CD8-positive, alpha-beta memory T cell (primary cell): ENCODE data around the gene ASXL2. TPM values are rescaled to one million over a fixed set of nuclear protein-coding genes. Genes with fewer than 3 reads are reported as not detected.
A peak's percentile ranks its signal among the peaks of the same experiment; 100 is the strongest.
"Not testable (repeated sequence)": the region's sequence is repeated elsewhere in the genome, so short reads cannot be mapped to it uniquely, and the experiment has no call there.

Experiments used
- CTCF ChIA-PET: fragments of 350-600 bp; sonication (Branson Sonifier 250); formaldehyde crosslinking; loops from one replicate; lab custom pipeline; 2021; ENCODE audit warnings: antibody characterized with exemption; lab: Charles Lee
- POLR2A ChIA-PET: fragments of 350-600 bp; sonication (Branson Sonifier 250); formaldehyde crosslinking; loops from one replicate; lab custom pipeline; 2021; ENCODE audit warnings: antibody characterized with exemption; lab: Charles Lee
- DNase-seq, 5 donors: peaks; one replicate each; pipeline versions ENCODE4 v3.0.0 to v3.0.0-alpha.2; 2020 to 2022; ENCODE audit warnings: mixed read lengths in 1 of 5
- H3K27ac ChIP-seq: one replicate; pipeline ENCODE4 v1.7.0; 2013; ENCODE audit warnings: low read depth, mild to moderate bottlenecking, low read length, moderate library complexity
- H3K27me3 ChIP-seq: 2 replicates; pipeline ENCODE4 v1.7.0; 2013; ENCODE audit warnings: low read length, mild to moderate bottlenecking; ENCODE audit not compliant: insufficient read depth, poor library complexity, severe bottlenecking
- H3K36me3 ChIP-seq: 2 replicates; pipeline ENCODE4 v1.7.0; 2013; ENCODE audit warnings: mild to moderate bottlenecking, low read length, moderate library complexity; ENCODE audit not compliant: insufficient read depth
- H3K4me1 ChIP-seq: 2 replicates; pipeline ENCODE4 v1.7.0; 2013; ENCODE audit warnings: mild to moderate bottlenecking, low read length, moderate library complexity; ENCODE audit not compliant: insufficient read depth
- H3K4me3 ChIP-seq: 2 replicates; pipeline ENCODE4 v1.7.0; 2013; ENCODE audit warnings: mild to moderate bottlenecking, low read length
- H3K9me3 ChIP-seq: 2 replicates; pipeline ENCODE4 v1.7.0; 2013; ENCODE audit warnings: mild to moderate bottlenecking, low read length
- H3K27ac Mint-ChIP-seq, 8 donors: one replicate each; pipeline ENCODE4 v1.8.0; 2020 to 2021; ENCODE audit warnings: mixed read lengths in 8 of 8, mild to moderate bottlenecking in 6 of 8, inconsistent platforms in 3 of 8, moderate library complexity in 3 of 8
- H3K27me3 Mint-ChIP-seq, 2 donors: one replicate each; pipeline ENCODE4 v1.8.0; 2020 to 2021; ENCODE audit warnings: mixed read lengths in 2 of 2, mild to moderate bottlenecking in 1 of 2, moderate library complexity in 1 of 2
- H3K36me3 Mint-ChIP-seq, 3 donors: one replicate each; pipeline ENCODE4 v1.8.0; 2020 to 2021; ENCODE audit warnings: mixed read lengths in 3 of 3, inconsistent platforms in 1 of 3, mild to moderate bottlenecking in 1 of 3
- H3K4me1 Mint-ChIP-seq, 3 donors: one replicate each; pipeline ENCODE4 v1.8.0; 2020 to 2021; ENCODE audit warnings: mixed read lengths in 3 of 3, inconsistent platforms in 1 of 3, mild to moderate bottlenecking in 1 of 3
- H3K4me3 Mint-ChIP-seq, 7 donors: one replicate each; pipeline ENCODE4 v1.8.0; 2020 to 2021; ENCODE audit warnings: mixed read lengths in 7 of 7, mild to moderate bottlenecking in 6 of 7, moderate library complexity in 4 of 7, inconsistent platforms in 2 of 7
- H3K9me3 Mint-ChIP-seq, 5 donors: one replicate each; pipeline ENCODE4 v1.8.0; 2020 to 2022; ENCODE audit warnings: mixed read lengths in 5 of 5, mild to moderate bottlenecking in 3 of 5, moderate library complexity in 2 of 5, inconsistent platforms in 1 of 5
- polyA plus RNA-seq: library from polyadenylated mRNA; unstranded; fragments of 300-500 nt; fragmentation: Illumina TruSeq; gene quantifications from one replicate; pipeline ENCODE4 v1.2.3, GENCODE V29; 2021
- total RNA-seq, 2 experiments: library from RNA; stranded (reverse); gene quantifications; one replicate each; pipeline ENCODE4 v1.2.3, GENCODE V29; 2021

Gene ASXL2
- total and polyA plus RNA-seq, 3 experiments from 2014 or later = 10.9 to 72.7 (median 67.5) TPM

GRCh38 chr2:25915944-25916772, 37.9 kb upstream of the ASXL2 start:
- Mint-ChIP-seq H3K27ac (peak overlapping the region; percentile 15 to 89 (median 76)), H3K4me1 (peaks cover 11 to 24% (median 12%) of the 10 kb centered on the region in 3 donors), H3K4me3 (peak overlapping the region; percentile 77 to 86 (median 83))
- H3K9me3 Mint-ChIP-seq, H3K27me3 ChIP-seq, H3K9me3 ChIP-seq, H3K27ac ChIP-seq, H3K36me3 ChIP-seq, H3K27me3 Mint-ChIP-seq, H3K4me1 ChIP-seq, H3K36me3 Mint-ChIP-seq: not testable (repeated sequence)
- H3K4me3 ChIP-seq = peak overlapping the region; percentile 61
- DNase-seq = peak; percentile 3 to 51 (median 26)
- ChIA-PET CTCF (interaction anchor here (0.7 to 1.6 kb wide), 2 partner anchors 20 to 309 kb away, joined by 4 read pairs; no protein-coding TSS in a partner anchor), POLR2A (interaction anchor here (0.6 to 1.0 kb wide), 2 partner anchors 8 to 37 kb away, joined by 3 read pairs; no protein-coding TSS in a partner anchor)

DNA sequence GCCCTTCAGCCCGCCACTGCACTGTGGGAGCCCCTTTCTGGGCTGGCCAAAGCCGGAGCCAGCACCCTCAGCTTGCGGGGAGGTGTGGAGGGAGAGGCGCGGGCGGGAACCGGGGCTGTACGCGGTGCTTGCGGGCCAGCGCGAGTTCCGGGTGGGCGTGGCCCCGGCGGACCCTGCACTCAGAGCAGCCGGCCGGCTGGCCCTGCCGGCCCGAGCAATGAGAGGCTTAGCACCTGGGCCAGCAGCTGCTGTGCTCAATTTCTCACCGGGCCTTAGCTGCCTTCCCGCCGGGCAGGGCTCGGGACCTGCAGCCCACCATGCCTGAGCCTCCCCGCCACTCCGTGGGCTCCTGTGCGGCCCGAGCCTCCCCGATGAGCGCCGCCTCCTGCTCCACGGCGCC, 37.1 kb upstream of the ASXL2 start:
- not testable (repeated sequence) for H3K9me3 Mint-ChIP-seq

DNA sequence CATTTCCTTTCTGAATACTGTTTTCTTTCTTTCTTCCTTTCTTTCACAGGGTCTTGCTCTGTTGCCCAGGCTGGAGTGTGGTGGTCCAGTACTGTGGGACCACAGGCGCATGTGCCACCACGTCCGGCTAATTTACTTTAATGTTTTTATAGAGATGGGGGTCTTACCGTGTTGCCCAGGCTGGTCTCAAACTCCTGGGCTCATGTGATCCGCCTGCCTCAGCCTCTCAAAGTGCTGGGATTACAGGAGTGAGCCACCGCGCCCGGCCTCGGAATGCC, 35.3 kb upstream of the ASXL2 start:
- H3K9me3 ChIP-seq, H3K27me3 ChIP-seq, CTCF ChIA-PET, H3K4me3 Mint-ChIP-seq, H3K36me3 Mint-ChIP-seq, H3K27ac ChIP-seq, H3K36me3 ChIP-seq, H3K4me3 ChIP-seq, POLR2A ChIA-PET, H3K27me3 Mint-ChIP-seq, H3K27ac Mint-ChIP-seq, DNase-seq, H3K9me3 Mint-ChIP-seq, H3K4me1 ChIP-seq: not testable (repeated sequence)
- H3K4me1 Mint-ChIP-seq = peaks cover 11 to 24% (median 12%) of the 10 kb centered on the region in 3 donors

More for the DNA sequence above, 37.1 kb upstream of the ASXL2 start:
- H3K27me3 ChIP-seq, H3K4me3 Mint-ChIP-seq, H3K27ac ChIP-seq, H3K36me3 ChIP-seq, H3K9me3 ChIP-seq, H3K36me3 Mint-ChIP-seq, H3K4me1 ChIP-seq, H3K27ac Mint-ChIP-seq, DNase-seq, H3K27me3 Mint-ChIP-seq, H3K4me3 ChIP-seq, POLR2A ChIA-PET: not testable (repeated sequence)
- H3K4me1 Mint-ChIP-seq = peaks cover 11 to 24% (median 12%) of the 10 kb centered on the region in 3 donors
- CTCF ChIA-PET = interaction anchor here (1.6 kb wide), 1 partner anchor 19 kb away, joined by 4 read pairs; no protein-coding TSS in a partner anchor

- Mint-ChIP-seq H3K27ac (no peak overlapping the region), H3K9me3 (no peaks in the 10 kb centered on the region), H3K4me3 (peak overlapping the region in 1 of 7 donors; percentile 10), H3K36me3 (no peaks in the 10 kb centered on the region), H3K27me3 (peaks cover 0 to 3% of the 10 kb centered on the region in 2 donors), H3K4me1 (peaks cover 11 to 24% (median 12%) of the 10 kb centered on the region in 3 donors)
- Histone ChIP-seq H3K36me3 (no peaks in the 10 kb centered on the region), H3K27ac (no peak overlapping the region), H3K27me3 (no peaks in the 10 kb centered on the region), H3K4me1 (peaks cover 5% of the 10 kb centered on the region), H3K9me3 (no peaks in the 10 kb centered on the region), H3K4me3 (no peak overlapping the region)
- no peak for DNase-seq
- CTCF ChIA-PET = no interaction called here
- POLR2A ChIA-PET = no interaction called here
Measured at GRCh38 chr2:25912851-25913695, 34.8 kb upstream of the ASXL2 start.

DNA sequence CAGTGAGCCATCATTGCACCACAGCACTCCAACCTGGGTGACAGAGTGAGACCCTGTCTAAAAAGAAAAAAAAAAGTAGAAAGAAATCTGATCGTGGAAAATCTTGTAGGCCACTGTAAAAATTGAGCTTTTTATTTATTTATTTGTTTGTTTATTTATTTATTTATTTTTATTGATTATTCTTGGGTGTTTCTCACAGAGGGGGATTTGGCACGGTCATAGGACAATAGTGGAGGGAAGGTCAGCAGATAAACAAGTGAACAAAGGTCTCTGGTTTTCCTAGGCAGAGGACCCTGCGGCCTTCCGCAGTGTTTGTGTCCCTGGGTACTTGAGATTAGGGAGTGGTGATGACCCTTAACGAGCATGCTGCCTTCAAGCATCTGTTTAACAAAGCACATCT, 31.3 kb upstream of the ASXL2 start:
- H3K36me3 ChIP-seq, H3K4me3 ChIP-seq, DNase-seq, H3K9me3 Mint-ChIP-seq, H3K27me3 ChIP-seq, H3K4me3 Mint-ChIP-seq, H3K27ac ChIP-seq, H3K36me3 Mint-ChIP-seq, H3K9me3 ChIP-seq, POLR2A ChIA-PET, CTCF ChIA-PET, H3K4me1 ChIP-seq, H3K27ac Mint-ChIP-seq: not testable (repeated sequence)
- H3K4me1 Mint-ChIP-seq = peaks cover 0 to 13% (median 2%) of the 10 kb centered on the region in 3 donors
- peaks cover 5 to 10% of the 10 kb centered on the region in 2 donors for H3K27me3 Mint-ChIP-seq

GRCh38 chr2:25905126-25905525, 26.8 kb upstream of the ASXL2 start:
- no peak overlapping the region for H3K27ac ChIP-seq
- H3K36me3 Mint-ChIP-seq = no peaks in the 10 kb centered on the region
- H3K9me3 ChIP-seq = no peaks in the 10 kb centered on the region
- H3K27me3 Mint-ChIP-seq = peaks cover 1 to 10% of the 10 kb centered on the region in 2 donors
- ChIA-PET CTCF (no interaction called here), POLR2A (interaction anchor here (0.6 kb wide), 1 partner anchor 11 kb away, joined by 3 read pairs; no protein-coding TSS in a partner anchor)
- no peak for DNase-seq
- H3K36me3 ChIP-seq = no peaks in the 10 kb centered on the region
- H3K9me3 Mint-ChIP-seq = no peaks in the 10 kb centered on the region
- H3K4me1 ChIP-seq = no peaks in the 10 kb centered on the region
- H3K27me3 ChIP-seq = no peaks in the 10 kb centered on the region
- H3K4me3 Mint-ChIP-seq = no peak overlapping the region
- no peak overlapping the region for H3K27ac Mint-ChIP-seq
- H3K4me1 Mint-ChIP-seq = no peaks in the 10 kb centered on the region
- no peak overlapping the region for H3K4me3 ChIP-seq

- no peak overlapping the region for H3K27ac ChIP-seq
- CTCF ChIA-PET = no interaction called here
- POLR2A ChIA-PET = interaction anchor here (0.6 kb wide), 1 partner anchor 17 kb away, joined by 3 read pairs; no protein-coding TSS in a partner anchor
Measured at GRCh38 chr2:25903216-25903776, 25.0 kb upstream of the ASXL2 start.

More at GRCh38 chr2:25903216-25903776, 25.0 kb upstream of the ASXL2 start:
- Histone ChIP-seq H3K36me3 (no peaks in the 10 kb centered on the region), H3K9me3 (no peaks in the 10 kb centered on the region), H3K27me3 (no peaks in the 10 kb centered on the region), H3K4me1 (no peaks in the 10 kb centered on the region), H3K4me3 (no peak overlapping the region)
- Mint-ChIP-seq H3K36me3 (no peaks in the 10 kb centered on the region), H3K9me3 (no peaks in the 10 kb centered on the region), H3K4me1 (no peaks in the 10 kb centered on the region), H3K27me3 (peaks cover 1 to 10% of the 10 kb centered on the region in 2 donors), H3K4me3 (no peak overlapping the region), H3K27ac (no peak overlapping the region)
- DNase-seq = no peak
